ENCODE measurements around the gene NKAIN2. TPM values are rescaled to one million over a fixed set of nuclear protein-coding genes. Genes with fewer than 3 reads are reported as not detected.

The NKAIN2 gene
- polyA plus RNA-seq, 1 donor (not counting 4 experiments of a cell fraction or from before 2014, with no cell fraction given): 0.13 TPM

DNA sequence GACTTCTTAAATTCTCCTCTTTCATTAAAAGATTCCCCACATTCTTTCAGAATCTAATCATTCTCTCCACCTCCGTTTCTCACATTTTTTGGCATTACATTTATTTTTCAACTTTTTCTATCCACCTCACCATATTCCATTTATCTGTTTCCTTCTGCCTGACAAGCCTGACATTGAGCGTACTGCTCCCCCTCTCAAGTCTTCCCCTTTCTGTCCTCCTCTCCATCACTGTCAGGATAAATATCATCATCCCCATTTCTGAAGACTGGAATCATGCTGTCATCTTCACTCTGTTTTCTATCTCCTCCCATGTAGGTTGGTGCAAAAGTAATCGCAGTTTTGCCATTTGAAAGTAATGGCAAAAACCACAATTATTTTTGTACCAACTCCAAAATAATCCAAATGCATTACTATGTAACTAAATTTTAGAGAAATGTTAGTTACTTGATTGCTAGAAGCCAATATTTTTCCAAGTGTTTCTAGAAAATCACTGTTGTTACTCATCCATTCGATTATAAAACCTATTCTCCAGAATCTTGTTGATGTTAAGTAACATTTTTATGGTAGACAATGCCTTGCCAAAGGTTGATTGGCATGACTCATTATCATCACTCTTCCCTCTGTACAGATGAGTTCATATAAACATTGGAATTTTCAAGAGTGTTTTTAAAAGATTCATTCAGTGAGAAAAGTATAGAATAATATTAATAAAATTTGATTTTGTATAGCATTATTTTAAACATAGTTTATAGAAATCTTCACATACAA is 866.2 kb downstream of the NKAIN2 start:
- Histone ChIP-seq H3K4me1 (ENCODE audit: control insufficient read depth, extremely low read depth, insufficient read depth, low read length) (no peaks in the 10 kb centered on the region), H3K36me3 (ENCODE audit: control insufficient read depth in 2 of 2, extremely low read depth in 1 of 2, insufficient read depth in 2 of 2, low read length in 2 of 2) (no peaks in the 10 kb centered on the region), H2AFZ (ENCODE audit: control insufficient read depth, low read length) (no peak overlapping the region), H3K9me1 (ENCODE audit: control insufficient read depth, extremely low read depth, insufficient read depth, low read length) (no peaks in the 10 kb centered on the region), H3K4me2 (ENCODE audit: control insufficient read depth, extremely low read depth, insufficient read depth, low read depth, low read length) (no peak overlapping the region), H3K79me2 (ENCODE audit: control insufficient read depth, insufficient read depth, low read length) (no peaks in the 10 kb centered on the region), H4K20me1 (ENCODE audit: control insufficient read depth, extremely low read depth, insufficient read depth, low read length) (no peaks in the 10 kb centered on the region), H3K27me3 (ENCODE audit: control insufficient read depth, extremely low read depth, insufficient read depth, low read length) (no peaks in the 10 kb centered on the region), H3K27ac (ENCODE audit: control insufficient read depth, insufficient read depth, low read length) (no peak overlapping the region), H3K4me3 (ENCODE audit: control insufficient read depth in 2 of 3, extremely low read depth in 1 of 3, insufficient read depth in 2 of 3, low read depth in 1 of 3, low read length in 3 of 3) (no peak overlapping the region), H3K9ac (ENCODE audit: control insufficient read depth, extremely low read depth, insufficient read depth, low read length) (no peak overlapping the region), H3K9me3 (ENCODE audit: control insufficient read depth, low read depth, low read length) (no peaks in the 10 kb centered on the region)
- FAIRE-seq: no peak
- TF ChIP-seq EZH2 (IDR thresholded peaks at IDR 0.05; ENCODE audit: low read length): no peak
- TF ChIP-seq, protein P1, sequence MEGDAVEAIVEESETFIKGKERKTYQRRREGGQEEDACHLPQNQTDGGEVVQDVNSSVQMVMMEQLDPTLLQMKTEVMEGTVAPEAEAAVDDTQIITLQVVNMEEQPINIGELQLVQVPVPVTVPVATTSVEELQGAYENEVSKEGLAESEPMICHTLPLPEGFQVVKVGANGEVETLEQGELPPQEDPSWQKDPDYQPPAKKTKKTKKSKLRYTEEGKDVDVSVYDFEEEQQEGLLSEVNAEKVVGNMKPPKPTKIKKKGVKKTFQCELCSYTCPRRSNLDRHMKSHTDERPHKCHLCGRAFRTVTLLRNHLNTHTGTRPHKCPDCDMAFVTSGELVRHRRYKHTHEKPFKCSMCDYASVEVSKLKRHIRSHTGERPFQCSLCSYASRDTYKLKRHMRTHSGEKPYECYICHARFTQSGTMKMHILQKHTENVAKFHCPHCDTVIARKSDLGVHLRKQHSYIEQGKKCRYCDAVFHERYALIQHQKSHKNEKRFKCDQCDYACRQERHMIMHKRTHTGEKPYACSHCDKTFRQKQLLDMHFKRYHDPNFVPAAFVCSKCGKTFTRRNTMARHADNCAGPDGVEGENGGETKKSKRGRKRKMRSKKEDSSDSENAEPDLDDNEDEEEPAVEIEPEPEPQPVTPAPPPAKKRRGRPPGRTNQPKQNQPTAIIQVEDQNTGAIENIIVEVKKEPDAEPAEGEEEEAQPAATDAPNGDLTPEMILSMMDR (optimal IDR thresholded peaks at IDR 0.05 in 1 of 3, IDR thresholded peaks at IDR 0.05 in 1 of 3, conservative IDR thresholded peaks at IDR 0.05 in 1 of 3; ENCODE audit: extremely low read depth in 1 of 3, insufficient read depth in 2 of 3, low read length in 3 of 3): no peak
- DNase-seq (ENCODE audit: low read depth, low spot score): no peak
- dilution Hi-C loops (cut with MboI; ENCODE audit: extremely low pct_ligation_motif_present, low sequenced_read_pairs): no loop called here

DNA sequence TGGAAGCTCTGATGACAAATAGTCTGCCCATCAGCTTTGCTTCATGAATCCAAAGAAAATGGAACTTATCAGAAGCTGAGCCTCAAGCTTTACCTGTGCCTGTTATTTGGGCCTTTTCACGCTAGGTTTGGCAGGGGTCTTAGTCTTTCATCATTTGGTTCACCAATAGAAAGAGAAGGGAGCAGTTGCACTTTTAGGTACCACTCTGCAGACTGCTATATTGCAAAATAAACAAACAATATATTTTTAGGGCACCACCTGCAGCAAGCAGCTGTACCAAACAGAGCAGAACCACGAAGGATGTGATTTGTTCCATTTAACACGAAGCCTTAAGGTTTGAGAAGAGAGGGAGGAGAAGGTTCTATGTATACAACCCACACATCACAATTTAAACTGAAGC is 867.1 kb downstream of the NKAIN2 start:
- H3K4me3 ChIP-seq (ENCODE audit: control insufficient read depth in 2 of 3, extremely low read depth in 1 of 3, insufficient read depth in 2 of 3, low read depth in 1 of 3, low read length in 3 of 3): no peak overlapping the region
- dilution Hi-C loops (cut with MboI; ENCODE audit: extremely low pct_ligation_motif_present, low sequenced_read_pairs): no loop called here
- H3K9ac ChIP-seq (ENCODE audit: control insufficient read depth, extremely low read depth, insufficient read depth, low read length): no peak overlapping the region
- no peak overlapping the region for H2AFZ ChIP-seq (ENCODE audit: control insufficient read depth, low read length)
- no peak for FAIRE-seq
- H3K36me3 ChIP-seq (ENCODE audit: control insufficient read depth in 2 of 2, extremely low read depth in 1 of 2, insufficient read depth in 2 of 2, low read length in 2 of 2): no peaks in the 10 kb centered on the region
- no peak for TF ChIP-seq EZH2 (IDR thresholded peaks at IDR 0.05; ENCODE audit: low read length)
- TF ChIP-seq, protein P1 (optimal IDR thresholded peaks at IDR 0.05 in 1 of 3, IDR thresholded peaks at IDR 0.05 in 1 of 3, conservative IDR thresholded peaks at IDR 0.05 in 1 of 3; ENCODE audit: extremely low read depth in 1 of 3, insufficient read depth in 2 of 3, low read length in 3 of 3): no peak
- no peaks in the 10 kb centered on the region for H3K4me1 ChIP-seq (ENCODE audit: control insufficient read depth, extremely low read depth, insufficient read depth, low read length)
- H3K27ac ChIP-seq (ENCODE audit: control insufficient read depth, insufficient read depth, low read length): no peak overlapping the region
- H3K9me1 ChIP-seq (ENCODE audit: control insufficient read depth, extremely low read depth, insufficient read depth, low read length): no peaks in the 10 kb centered on the region
- no peak for DNase-seq (ENCODE audit: low read depth, low spot score)
- no peak overlapping the region for H3K4me2 ChIP-seq (ENCODE audit: control insufficient read depth, extremely low read depth, insufficient read depth, low read depth, low read length)
- no peaks in the 10 kb centered on the region for H3K9me3 ChIP-seq (ENCODE audit: control insufficient read depth, low read depth, low read length)
- H3K79me2 ChIP-seq (ENCODE audit: control insufficient read depth, insufficient read depth, low read length): no peaks in the 10 kb centered on the region
- H4K20me1 ChIP-seq (ENCODE audit: control insufficient read depth, extremely low read depth, insufficient read depth, low read length): no peaks in the 10 kb centered on the region
- no peaks in the 10 kb centered on the region for H3K27me3 ChIP-seq (ENCODE audit: control insufficient read depth, extremely low read depth, insufficient read depth, low read length)
